ENCODE results near the gene OR13A1. TPM values are rescaled to one million over a fixed set of nuclear protein-coding genes. Genes with fewer than 3 reads are reported as not detected.
"Not testable (repeated sequence)": the region's sequence is repeated elsewhere in the genome, so short reads cannot be mapped to it uniquely, and the experiment has no call there.

Gene OR13A1, protein sequence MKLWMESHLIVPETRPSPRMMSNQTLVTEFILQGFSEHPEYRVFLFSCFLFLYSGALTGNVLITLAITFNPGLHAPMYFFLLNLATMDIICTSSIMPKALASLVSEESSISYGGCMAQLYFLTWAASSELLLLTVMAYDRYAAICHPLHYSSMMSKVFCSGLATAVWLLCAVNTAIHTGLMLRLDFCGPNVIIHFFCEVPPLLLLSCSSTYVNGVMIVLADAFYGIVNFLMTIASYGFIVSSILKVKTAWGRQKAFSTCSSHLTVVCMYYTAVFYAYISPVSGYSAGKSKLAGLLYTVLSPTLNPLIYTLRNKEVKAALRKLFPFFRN
- total RNA-seq = not detected
- long read RNA-seq = 0 reads

DNA sequence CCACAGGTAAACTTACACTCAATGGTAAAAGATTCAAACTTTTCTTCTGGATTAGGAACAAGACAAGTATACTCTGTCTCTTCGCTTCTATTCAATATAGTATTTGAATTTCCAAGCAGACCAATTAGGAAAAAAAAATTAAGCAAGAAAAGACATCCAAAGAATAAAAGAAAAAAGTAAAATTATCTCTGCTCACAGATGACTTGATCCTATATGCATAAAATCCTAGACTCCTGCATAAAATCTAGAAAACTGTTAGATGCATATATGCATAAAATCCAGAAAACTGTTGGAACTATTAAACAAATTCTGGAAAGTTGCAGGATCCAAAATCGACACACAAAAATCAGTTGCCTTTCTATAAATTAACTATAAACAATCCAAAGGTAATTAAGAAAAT is at the start of gene OR13A1:
Gene OR13A1 (minus strand): TSS at position 101 of the 400 bp plus-strand sequence. CDS start 11,186 bp downstream, outside the sequence.
- no peak for DNase-seq (ENCODE audit: low spot score)

DNA sequence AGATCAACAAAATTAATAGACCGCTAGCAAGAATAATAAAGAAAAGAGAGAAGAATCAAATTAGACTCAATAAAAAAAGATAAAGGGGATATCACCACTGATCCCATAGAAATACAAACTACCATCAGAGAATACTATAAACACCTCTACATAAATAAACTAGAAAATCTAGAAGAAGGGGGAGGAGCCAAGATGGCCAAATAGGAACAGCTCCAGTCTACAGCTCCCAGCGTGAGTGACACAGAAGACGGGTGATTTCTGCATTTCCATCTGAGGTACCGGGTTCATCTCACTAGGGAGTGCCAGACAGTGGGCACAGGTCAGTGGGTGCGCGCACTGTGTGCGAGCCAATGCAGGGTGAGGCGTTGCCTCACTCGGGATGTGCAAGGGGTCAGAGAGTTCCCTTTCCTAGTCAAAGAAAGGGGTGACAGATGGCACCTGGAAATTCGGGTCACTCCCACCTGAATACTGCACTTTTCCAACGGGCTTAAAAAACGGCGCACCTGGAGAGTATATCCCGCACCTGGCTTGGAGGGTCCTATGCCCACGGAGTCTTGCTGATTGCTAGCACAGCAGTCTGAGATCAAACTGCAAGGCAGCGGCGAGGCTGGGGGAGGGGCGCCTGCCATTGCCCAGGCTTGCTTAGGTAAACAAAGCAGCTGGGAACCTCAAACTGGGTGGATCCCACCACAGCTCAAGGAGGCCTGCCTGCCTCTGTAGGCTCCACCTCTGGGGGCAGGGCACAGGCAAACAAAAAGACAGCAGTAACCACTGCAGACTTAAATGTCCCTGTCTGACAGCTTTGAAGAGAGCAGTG is 46.8 kb upstream of the OR13A1 start:
- DNase-seq (ENCODE audit: low spot score) = not testable (repeated sequence)

DNA sequence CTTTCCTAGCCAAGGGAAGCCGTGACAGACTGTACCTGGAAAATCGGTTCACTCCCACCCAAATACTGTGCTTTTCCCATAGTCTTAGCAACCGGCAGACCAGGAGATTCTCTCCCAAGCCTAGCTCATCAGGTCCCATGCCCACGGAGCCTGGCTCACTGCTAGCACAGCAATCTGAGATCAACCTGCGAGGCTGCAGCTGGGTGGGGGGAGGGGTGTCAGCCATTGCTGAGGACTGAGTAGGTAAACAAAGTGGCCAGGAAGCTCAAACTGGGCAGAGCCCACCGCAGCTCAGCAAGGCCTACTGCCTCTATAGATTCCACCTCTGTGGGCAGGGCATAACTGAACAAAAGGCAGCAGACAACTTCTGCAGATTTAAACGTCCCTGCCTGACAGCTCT is 43.6 kb upstream of the OR13A1 start:
- not testable (repeated sequence) for DNase-seq (ENCODE audit: low spot score)

- no peak for DNase-seq (ENCODE audit: low spot score)
These were observed 40.1 kb upstream of the OR13A1 start for GRCh38 chr10:45355494-45355893.

DNA sequence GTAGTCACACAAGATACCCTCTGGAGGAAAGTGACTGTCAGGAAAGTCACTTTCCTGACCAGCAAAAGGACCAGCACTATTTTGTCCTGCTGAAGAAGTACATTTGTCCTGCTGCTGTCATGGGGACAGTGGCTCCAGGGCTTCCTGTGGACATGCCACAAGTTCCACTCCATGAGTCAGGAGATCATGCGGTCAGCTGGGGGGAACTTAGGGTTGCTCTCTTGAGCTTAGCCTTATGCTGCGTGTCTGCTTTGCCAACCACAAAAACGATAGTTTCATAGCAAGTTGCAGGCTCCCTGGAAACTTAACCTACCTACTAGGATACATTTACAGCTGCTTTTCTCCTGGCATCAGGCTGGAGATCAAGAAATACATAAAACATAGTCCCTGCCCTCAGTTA is 38.9 kb upstream of the OR13A1 start:
- DNase-seq (ENCODE audit: low spot score) = no peak

- no peak for DNase-seq (ENCODE audit: low spot score)
These were observed 37.8 kb upstream of the OR13A1 start for GRCh38 chr10:45353186-45353585.

DNA sequence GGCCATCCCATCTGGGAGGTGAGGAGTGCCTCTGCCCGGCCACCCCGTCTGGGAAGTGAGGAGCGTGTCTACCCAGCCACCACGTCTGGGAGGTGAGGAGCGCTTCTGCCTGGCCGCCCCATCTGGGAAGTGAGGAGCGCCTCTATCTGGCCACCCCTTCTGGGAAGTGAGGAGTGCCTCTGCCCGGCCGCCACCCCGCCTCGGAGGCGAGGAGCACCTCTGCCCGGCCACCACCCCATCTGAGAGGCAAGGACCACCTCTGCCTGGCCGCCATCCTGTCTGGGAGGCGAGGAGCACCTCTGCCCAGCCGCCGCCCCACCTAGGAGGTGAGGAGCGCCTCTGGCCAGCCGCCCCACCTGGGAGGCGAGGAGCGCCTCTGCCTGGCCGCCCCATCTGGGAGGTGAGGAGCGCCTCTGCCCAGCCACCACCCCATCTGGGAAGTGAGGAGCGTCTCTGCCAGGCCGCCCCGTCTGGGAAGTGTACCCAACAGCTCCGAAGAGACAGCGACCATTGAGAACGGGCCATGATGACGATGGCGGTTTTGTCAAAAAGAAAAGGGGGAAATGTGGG is 32.9 kb upstream of the OR13A1 start:
- DNase-seq (ENCODE audit: low spot score) = peak; percentile 80

DNA sequence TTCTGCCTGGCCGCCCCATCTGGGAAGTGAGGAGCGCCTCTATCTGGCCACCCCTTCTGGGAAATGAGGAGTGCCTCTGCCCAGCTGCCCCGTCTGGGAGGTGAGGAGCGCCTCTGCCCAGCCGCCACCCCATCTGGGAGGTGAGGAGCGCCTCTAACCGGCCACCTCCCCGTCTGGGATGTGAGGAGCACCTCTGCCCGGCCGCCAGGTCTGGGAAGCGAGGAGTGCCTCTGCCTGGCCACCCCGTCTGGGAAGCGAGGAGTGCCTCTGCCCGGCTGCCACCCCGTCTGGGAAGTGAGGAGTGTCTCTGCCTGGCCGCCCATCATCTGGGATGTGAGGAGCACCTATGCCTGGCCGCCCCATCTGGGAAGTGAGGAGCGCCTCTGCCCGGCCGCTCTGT is 32.1 kb upstream of the OR13A1 start:
- not testable (repeated sequence) for DNase-seq (ENCODE audit: low spot score)

- DNase-seq (ENCODE audit: low spot score) = not testable (repeated sequence)
These were observed 31.4 kb upstream of the OR13A1 start for GRCh38 chr10:45346652-45347335.

DNA sequence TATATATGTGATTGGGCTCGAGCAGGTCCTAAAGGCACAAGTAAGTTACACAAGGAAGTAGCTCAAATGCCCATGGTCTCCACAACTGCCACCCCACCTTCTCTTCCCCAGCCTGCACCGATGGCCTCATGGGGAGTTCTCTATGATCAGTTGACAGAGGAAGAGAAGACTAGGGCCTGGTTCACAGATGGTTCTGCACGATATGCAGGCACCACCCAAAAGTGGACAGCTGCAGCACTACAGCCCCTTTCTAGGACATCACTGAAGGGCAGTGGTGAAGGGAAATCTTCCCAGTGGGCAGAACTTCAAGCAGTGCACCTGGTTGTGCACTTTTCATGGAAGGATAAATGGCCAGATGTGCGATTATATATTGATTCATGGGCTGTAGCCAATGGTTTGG is 25.0 kb upstream of the OR13A1 start:
- not testable (repeated sequence) for DNase-seq (ENCODE audit: low spot score)

GRCh38 chr10:45339894-45340293 is 24.5 kb upstream of the OR13A1 start:
- no peak for DNase-seq (ENCODE audit: low spot score)

DNA sequence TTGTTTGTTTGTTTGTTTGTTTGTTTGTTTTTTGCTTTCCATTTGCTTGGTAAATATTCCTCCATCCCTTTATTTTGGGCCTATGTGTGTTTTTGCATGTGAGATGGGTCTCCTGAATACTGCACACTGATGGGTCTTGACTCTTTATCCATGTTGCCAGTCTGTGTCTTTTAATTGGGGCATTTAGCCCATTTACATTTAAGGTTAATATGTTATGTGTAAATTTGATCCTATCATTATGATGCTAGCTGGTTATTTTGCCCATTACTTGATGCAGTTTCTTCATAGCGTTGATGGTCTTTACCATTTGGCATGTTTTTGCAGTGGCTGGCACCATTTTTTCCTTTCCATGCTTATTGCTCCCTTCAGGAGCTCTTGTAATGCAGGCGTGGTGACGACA is 16.4 kb upstream of the OR13A1 start:
- not testable (repeated sequence) for DNase-seq (ENCODE audit: low spot score)

DNA sequence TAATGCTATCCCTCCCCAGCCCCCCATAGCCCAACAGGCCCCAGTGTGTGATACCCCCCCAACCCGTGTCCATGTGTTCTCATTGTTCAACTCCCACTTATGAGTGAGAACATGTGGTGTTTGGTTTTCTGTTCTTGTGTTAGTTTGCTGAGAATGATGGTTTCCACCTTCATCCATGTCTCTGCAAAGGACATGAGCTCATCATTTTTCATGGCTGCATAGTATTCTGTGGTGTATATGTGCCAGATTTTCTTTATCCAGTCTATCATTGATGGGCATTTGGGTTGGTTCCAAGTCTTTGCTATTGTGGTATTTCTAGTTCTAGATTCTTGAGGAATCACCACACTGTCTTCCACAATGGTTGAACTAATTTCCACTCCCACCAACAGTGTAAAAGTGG is 11.5 kb upstream of the OR13A1 start:
- not testable (repeated sequence) for DNase-seq (ENCODE audit: low spot score)

DNA sequence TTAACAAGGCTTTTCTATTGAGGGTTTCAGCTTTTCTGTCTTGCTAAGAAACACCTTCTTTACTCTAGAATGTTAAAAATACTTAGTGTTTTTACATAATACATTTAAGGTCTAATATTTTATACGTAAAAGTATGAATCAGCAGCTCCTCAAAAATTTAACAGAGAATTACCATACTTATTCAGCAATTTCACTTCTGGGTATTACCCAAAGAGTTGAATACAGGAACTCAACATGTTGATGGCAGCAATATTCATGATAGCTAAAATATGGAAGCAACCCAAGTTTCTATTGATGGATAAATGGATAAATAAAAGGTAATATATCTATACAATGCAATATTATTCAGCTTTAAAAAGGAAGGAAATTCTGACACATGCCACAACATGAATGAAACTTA is 9.7 kb upstream of the OR13A1 start:
- no peak for DNase-seq (ENCODE audit: low spot score)

GRCh38 chr10:45319702-45320101 is 4.3 kb upstream of the OR13A1 start:
- DNase-seq (ENCODE audit: low spot score) = no peak

DNA sequence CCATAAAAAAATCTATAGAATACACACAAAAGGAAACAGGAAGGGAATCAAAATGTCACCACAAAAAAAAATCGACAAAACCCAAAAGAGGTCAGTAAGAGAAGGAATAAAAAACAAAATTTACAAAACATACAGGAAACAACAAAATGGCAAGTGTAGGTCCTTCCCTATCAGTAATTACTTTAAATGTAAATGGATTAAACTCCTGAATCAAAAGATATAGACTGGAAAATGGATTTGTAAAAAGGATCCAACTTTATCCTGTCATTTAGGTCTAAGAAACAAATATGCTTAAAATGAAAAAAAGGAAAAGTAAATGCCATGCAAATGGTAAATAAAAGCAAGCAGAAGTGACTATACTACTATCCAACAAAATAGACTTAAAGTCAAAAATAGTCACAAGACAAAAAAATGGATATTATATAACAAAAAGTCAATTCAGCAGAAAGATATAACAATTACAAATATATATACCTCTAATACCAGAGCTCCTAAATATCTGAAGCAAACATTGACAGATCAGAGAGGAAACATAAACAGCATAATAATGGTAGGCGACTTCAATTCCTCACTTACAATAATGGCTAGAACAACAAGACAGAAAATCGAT is 2.0 kb downstream of the OR13A1 start:
- no peak for DNase-seq (ENCODE audit: low spot score)

DNA sequence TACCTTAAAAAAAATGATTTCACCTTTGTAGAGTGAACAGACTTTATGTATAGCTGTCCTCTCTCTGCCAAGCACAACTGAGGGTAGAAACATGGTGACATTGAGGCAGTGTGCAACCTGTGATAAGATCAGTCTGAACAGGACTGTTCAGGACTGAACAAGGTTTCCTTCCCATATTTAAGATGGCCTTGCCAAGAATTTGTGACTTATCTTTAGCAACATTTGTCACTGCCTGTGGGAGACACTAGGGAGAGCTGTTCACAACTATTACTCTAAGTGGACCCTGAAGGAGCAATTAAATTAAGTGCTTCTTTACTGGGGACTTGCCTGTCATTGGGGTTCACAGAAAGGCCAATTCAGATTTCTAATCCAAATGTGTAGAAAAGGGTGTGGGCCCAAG is 6.7 kb downstream of the OR13A1 start:
- no peak for DNase-seq (ENCODE audit: low spot score)

GRCh38 chr10:45302573-45302972 is 12.8 kb downstream of the OR13A1 start:
- no peak for DNase-seq (ENCODE audit: low spot score)

DNA sequence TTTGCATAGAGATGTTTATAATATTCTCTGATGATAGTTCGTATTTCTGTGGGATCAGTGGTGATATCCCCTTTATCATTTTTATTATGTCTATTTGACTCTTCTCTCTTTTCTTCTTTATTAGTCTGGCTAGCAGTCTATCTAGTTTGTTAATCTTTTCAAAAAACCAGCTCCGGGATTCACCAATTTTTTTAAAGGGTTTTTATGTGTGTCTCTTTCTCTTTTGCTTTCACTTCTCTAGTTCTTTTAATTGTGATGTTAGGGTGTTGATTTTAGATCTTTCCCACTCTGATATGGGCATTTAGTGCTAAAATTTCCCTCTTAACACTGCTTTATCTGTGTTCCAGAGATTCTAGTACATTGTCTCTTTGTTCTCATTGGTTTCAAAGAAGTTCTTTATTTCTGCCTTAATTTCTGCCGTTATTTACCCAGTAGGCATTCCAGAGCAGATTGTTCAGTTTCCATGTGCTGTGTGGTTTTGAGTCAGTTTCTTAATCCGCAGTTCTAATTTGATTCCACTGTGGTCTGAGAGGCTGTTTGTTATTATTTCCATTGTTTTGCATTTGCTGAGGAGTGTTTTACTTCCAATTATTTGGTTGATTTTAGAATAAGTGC is 17.0 kb downstream of the OR13A1 start:
- not testable (repeated sequence) for DNase-seq (ENCODE audit: low spot score)

GRCh38 chr10:45294681-45295080 is 20.7 kb downstream of the OR13A1 start:
- no peak for DNase-seq (ENCODE audit: low spot score)

GRCh38 chr10:45286980-45287379 is 28.4 kb downstream of the OR13A1 start:
- DNase-seq (ENCODE audit: low spot score) = no peak

All from mesenteric fat pad (tissue), 1 donor.